AG04449 (cell line): ENCODE measurements around the gene PDE4D.

Experiments used
- CTCF ChIA-PET: fragments of 350-600 bp; formaldehyde crosslinking; extraction: SDS; loops from one replicate; lab custom pipeline; 2021; ENCODE audit warnings: antibody characterized with exemption; lab: Yijun Ruan, JAX
- POLR2A ChIA-PET: fragments of 400-600, 350-600 bp; formaldehyde crosslinking; extraction: SDS; loops from one replicate; lab custom pipeline; 2020; ENCODE audit warnings: antibody characterized with exemption, inconsistent platforms; lab: Yijun Ruan, JAX
- DNase-seq: peaks from one replicate; pipeline ENCODE4 v3.0.0-alpha.2; 2010; ENCODE audit warnings: low read depth, low spot score
- H3K4me3 ChIP-seq: 2 replicates; pipeline ENCODE4 v1.5.1; 2011; ENCODE audit warnings: low read depth, mild to moderate bottlenecking, control low read depth, low read length
- CTCF ChIP-seq: IDR thresholded peaks from one replicate; pipeline ENCODE4 v1.5.1; 2011; ENCODE audit warnings: mild to moderate bottlenecking, moderate library complexity, low read length, control low read depth, inconsistent platforms; ENCODE audit not compliant: insufficient read depth; ENCODE audit errors: missing control alignments

Gene PDE4D

DNA sequence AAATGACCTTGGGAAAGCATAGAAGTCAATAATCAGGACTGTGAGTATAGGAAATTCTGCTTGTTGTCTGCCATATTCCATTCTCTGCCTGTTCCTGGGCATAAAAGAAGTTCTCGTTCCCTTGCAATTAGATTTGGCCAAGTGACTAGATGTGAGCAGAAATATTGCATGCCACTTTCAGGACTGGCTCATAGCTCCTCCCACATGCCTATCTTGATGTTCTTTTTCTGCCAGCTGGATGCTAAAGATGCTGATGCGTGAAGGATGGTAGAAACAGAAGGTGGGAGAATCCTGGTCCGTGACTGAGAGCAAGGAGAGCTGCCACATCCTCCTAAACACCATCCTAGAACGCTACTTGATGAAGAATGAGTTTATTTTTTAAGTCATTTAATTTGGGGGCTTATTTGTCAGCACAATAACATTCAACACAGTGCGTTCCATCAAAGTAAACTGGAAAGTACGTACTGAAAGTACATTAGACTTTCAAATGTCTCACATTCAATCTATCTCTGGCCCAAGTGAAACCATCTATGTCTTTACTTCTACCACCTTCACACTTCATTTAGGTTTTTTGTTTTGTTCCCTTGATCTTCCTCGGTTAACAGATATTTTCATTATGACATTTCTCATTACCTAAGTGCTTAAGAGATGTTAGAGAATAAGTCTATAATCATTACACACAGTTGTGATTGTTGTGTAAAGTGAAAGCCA, 662.1 kb downstream of the PDE4D start:
- DNase-seq, result no peak

GRCh38 chr5:59222687-59223511, 670.6 kb downstream of the PDE4D start:
- DNase-seq, result no peak
- no peak overlapping the region for H3K4me3 ChIP-seq
- no peak for TF ChIP-seq CTCF
- CTCF ChIA-PET, result interaction anchor here (0.6 to 5.6 kb wide), 12 partner anchors 11 to 336 kb away, joined by 3 to 73 read pairs (median 5); no protein-coding TSS in a partner anchor
- POLR2A ChIA-PET, result no interaction called here

More for the DNA sequence above, 662.1 kb downstream of the PDE4D start:
- H3K4me3 ChIP-seq, result no peak overlapping the region
- TF ChIP-seq CTCF, result no peak
- ChIA-PET CTCF (no interaction called here), POLR2A (no interaction called here)

DNA sequence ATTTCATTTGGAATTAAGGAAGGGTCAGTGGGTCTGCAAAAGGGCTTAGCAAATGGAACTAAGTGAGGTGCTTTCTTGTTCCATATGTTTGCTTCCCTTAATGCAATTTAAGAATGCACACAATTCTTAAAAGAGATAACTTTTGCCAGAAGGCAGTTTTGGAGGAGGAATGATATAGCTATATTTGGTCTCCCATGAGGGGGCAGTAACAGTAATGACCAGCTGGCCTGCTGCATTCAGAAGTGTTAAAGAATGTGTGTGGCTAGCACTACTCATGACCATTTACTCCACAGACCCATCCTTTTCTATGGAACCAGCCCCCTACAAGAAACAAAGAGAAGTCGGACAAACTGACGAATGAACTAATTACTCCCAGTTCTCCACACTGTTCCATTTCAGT, 671.8 kb downstream of the PDE4D start:
- no peak for TF ChIP-seq CTCF
- DNase-seq, result no peak
- ChIA-PET CTCF (interaction anchor here (0.9 to 5.6 kb wide), 9 partner anchors 10 to 161 kb away, joined by 3 to 73 read pairs (median 8); no protein-coding TSS in a partner anchor), POLR2A (no interaction called here)
- no peak overlapping the region for H3K4me3 ChIP-seq

GRCh38 chr5:59218424-59219045, 675.0 kb downstream of the PDE4D start:
- H3K4me3 ChIP-seq, result no peak overlapping the region
- DNase-seq, result no peak
- POLR2A ChIA-PET, result no interaction called here
- no peak for TF ChIP-seq CTCF
- CTCF ChIA-PET, result interaction anchor here (0.6 to 3.1 kb wide), 11 partner anchors 10 to 168 kb away, joined by 3 to 69 read pairs (median 3); no protein-coding TSS in a partner anchor

DNA sequence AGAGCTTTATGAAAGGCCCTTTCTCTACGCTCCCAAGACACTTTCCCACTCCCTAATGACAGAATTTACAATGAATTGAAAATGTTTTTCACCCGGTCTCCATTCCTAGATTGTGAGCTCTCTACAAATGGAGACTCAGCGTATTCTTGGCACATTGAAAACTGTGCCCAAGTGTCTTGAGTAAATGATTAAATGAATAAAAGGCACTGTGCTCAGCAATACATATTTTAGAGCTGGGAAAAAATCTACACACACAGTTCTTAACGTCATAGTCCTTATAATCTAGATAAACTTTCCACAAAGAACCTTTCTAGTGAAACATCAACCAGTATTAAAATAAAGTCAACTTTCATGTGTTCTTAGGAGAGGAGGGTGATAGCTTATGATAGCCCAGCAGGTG, 676.7 kb downstream of the PDE4D start:
- no peak overlapping the region for H3K4me3 ChIP-seq
- ChIA-PET CTCF (interaction anchor here (0.7 to 4.4 kb wide), 17 partner anchors 8 to 164 kb away, joined by 3 to 69 read pairs (median 5); no protein-coding TSS in a partner anchor), POLR2A (no interaction called here)
- no peak for TF ChIP-seq CTCF
- no peak for DNase-seq

GRCh38 chr5:59212596-59212995, 680.9 kb downstream of the PDE4D start:
- no peak overlapping the region for H3K4me3 ChIP-seq
- TF ChIP-seq CTCF, result no peak
- POLR2A ChIA-PET, result no interaction called here
- CTCF ChIA-PET, result interaction anchor here (1.0 to 4.9 kb wide), 6 partner anchors 8 to 168 kb away, joined by 4 to 29 read pairs (median 10); no protein-coding TSS in a partner anchor
- no peak for DNase-seq
